Right lobe of liver (tissue), 4 donors: ENCODE data around the gene B4GALT1.
"Not testable (repeated sequence)": the region's sequence is repeated elsewhere in the genome, so short reads cannot be mapped to it uniquely, and the experiment has no call there.

Experiments
- POLR2A ChIP-seq: fragments of 450-650 bp; IDR thresholded peaks from one replicate; pipeline ENCODE4 v1.6.1; 2017; ENCODE audit warnings: antibody characterized with exemption, mild to moderate bottlenecking
- TF ChIP-seq, protein P1 (sequence below), 4 donors: fragments of 200-600 bp in 3 of 4; fragments of 450-650 bp in 1 of 4; IDR thresholded peaks; one replicate each; pipeline versions ENCODE4 v1.5.1 to v1.8.0; 2016 to 2022; ENCODE audit warnings: antibody characterized with exemption in 4 of 4, mild to moderate bottlenecking in 2 of 4
- donor health status: DM: no; HTN: no; CAD: no.
- donor health status: DM: no; HTN: no; CAD: no.
- donor health status: DM: no; HTN: yes; CAD: no.

- TF ChIP-seq, protein P1, sequence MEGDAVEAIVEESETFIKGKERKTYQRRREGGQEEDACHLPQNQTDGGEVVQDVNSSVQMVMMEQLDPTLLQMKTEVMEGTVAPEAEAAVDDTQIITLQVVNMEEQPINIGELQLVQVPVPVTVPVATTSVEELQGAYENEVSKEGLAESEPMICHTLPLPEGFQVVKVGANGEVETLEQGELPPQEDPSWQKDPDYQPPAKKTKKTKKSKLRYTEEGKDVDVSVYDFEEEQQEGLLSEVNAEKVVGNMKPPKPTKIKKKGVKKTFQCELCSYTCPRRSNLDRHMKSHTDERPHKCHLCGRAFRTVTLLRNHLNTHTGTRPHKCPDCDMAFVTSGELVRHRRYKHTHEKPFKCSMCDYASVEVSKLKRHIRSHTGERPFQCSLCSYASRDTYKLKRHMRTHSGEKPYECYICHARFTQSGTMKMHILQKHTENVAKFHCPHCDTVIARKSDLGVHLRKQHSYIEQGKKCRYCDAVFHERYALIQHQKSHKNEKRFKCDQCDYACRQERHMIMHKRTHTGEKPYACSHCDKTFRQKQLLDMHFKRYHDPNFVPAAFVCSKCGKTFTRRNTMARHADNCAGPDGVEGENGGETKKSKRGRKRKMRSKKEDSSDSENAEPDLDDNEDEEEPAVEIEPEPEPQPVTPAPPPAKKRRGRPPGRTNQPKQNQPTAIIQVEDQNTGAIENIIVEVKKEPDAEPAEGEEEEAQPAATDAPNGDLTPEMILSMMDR (IDR thresholded peaks at IDR 0.05), result not testable (repeated sequence)
- not testable (repeated sequence) for TF ChIP-seq POLR2A
These were observed 6.7 kb downstream of the B4GALT1 start for GRCh38 chr9:33160446-33160845.
